Omental fat pad (tissue), 4 donors: Measurements from ENCODE around the gene IGFN1. TPM values are rescaled to one million over a fixed set of nuclear protein-coding genes. Genes with fewer than 3 reads are reported as not detected.

Experiments used
- ATAC-seq: fragments of 150-250 bp; one replicate; pipeline ENCODE4 v1.9.1; 2016; ENCODE audit warnings: mild to moderate bottlenecking, moderate library complexity; ENCODE audit not compliant: low FRiP score
- DNase-seq: peaks from one replicate; pipeline ENCODE4 v3.0.0-alpha.2; 2019; ENCODE audit warnings: low spot score
- CTCF ChIP-seq, 3 donors: fragments of 450-650 bp; IDR thresholded peaks; one replicate each; pipeline ENCODE4 v1.5.1; 2016 to 2017; ENCODE audit warnings: antibody characterized with exemption in 3 of 3, mild to moderate bottlenecking in 3 of 3, moderate library complexity in 2 of 3
- total RNA-seq, 4 donors: library from RNA; depleted of rRNA; stranded (reverse); fragments of >200 nt; gene quantifications; one replicate each; pipeline ENCODE4 v1.1.0, GENCODE V29; 2016

IGFN1 gene
- total RNA-seq, 4 donors from 2014 or later: 0.12 TPM; not detected in 3

GRCh38 chr1:201241736-201242135, 51.1 kb downstream of the IGFN1 start:
- ATAC-seq (no peak), DNase-seq (no peak)
- no peak for TF ChIP-seq CTCF (IDR thresholded peaks at IDR 0.05)

- no peak for TF ChIP-seq CTCF (IDR thresholded peaks at IDR 0.05)
- DNase-seq (no peak), ATAC-seq (no peak)
Observed at GRCh38 chr1:201245082-201245481, 54.5 kb downstream of the IGFN1 start.

- DNase-seq: no peak
- TF ChIP-seq CTCF (IDR thresholded peaks at IDR 0.05): no peak
- ATAC-seq: no peak
Observed at GRCh38 chr1:201248721-201249559, 58.3 kb downstream of the IGFN1 start.

- TF ChIP-seq CTCF (IDR thresholded peaks at IDR 0.05): no peak
- no peak for ATAC-seq
- no peak for DNase-seq
Observed at GRCh38 chr1:201250326-201251011, 59.8 kb downstream of the IGFN1 start.

GRCh38 chr1:201251411-201251810, 60.8 kb downstream of the IGFN1 start:
- no peak for ATAC-seq
- DNase-seq: no peak
- no peak for TF ChIP-seq CTCF (IDR thresholded peaks at IDR 0.05)

GRCh38 chr1:201251851-201252430, 61.3 kb downstream of the IGFN1 start:
- DNase-seq (no peak), ATAC-seq (no peak)
- TF ChIP-seq CTCF (IDR thresholded peaks at IDR 0.05): no peak
